ENCODE measurements around the gene RTN4RL1.

RTN4RL1 gene

DNA sequence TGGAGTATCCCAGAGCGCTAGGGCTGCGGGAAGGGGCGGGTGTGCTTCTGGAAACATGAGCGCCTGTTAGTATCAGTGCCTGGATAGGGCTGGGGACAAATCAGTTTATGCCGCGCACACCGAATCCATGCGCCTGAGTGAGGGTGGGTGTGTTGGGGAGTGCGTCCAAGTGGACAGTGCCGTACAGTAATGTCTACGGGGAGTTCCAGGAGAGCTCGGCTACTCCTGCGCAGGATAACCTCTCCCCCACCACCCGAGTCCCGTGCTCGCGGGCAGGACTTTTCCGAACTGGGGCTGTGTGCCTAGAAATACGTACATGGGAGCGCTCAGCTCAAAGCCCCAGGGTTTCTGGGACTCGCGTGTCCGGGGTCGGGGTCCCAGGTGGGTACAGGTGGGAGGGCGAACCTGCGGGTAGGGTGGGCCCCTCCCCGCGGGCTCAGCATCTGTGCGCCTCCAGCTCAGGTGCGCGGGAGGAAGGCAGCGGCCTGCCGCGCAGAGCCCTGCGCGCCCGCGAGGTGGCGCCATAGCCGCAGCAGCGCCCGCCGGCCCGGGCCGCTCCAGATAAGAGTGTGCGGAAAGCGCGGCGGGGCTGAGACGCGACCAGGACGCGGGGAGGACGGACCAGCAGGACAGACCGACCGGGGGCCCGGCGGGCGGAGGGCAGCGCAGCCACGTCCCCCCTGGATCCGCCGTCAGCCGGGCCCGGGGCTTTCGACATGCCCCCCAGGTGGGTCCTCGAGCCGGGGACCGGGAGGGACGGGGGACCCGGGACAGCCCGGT, 29.6 kb upstream of the RTN4RL1 start, which contains the start of gene HIC1:
Gene HIC1 (plus strand): TSS at position 592 of the 780 bp plus-strand sequence. CDS start 1,588 bp downstream, outside the sequence.
- TF ChIP-seq, protein P1, sequence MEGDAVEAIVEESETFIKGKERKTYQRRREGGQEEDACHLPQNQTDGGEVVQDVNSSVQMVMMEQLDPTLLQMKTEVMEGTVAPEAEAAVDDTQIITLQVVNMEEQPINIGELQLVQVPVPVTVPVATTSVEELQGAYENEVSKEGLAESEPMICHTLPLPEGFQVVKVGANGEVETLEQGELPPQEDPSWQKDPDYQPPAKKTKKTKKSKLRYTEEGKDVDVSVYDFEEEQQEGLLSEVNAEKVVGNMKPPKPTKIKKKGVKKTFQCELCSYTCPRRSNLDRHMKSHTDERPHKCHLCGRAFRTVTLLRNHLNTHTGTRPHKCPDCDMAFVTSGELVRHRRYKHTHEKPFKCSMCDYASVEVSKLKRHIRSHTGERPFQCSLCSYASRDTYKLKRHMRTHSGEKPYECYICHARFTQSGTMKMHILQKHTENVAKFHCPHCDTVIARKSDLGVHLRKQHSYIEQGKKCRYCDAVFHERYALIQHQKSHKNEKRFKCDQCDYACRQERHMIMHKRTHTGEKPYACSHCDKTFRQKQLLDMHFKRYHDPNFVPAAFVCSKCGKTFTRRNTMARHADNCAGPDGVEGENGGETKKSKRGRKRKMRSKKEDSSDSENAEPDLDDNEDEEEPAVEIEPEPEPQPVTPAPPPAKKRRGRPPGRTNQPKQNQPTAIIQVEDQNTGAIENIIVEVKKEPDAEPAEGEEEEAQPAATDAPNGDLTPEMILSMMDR (IDR thresholded peaks at IDR 0.05): peak; percentile 98
- H3K27ac ChIP-seq: peak within 1 kb of the TSS; percentile 63 to 88
- peak within 1 kb of the TSS; percentile 69 for H3K4me3 ChIP-seq
- no peak for DNase-seq (ENCODE audit: low spot score)

GRCh38 chr17:2054262-2054511, 29.1 kb upstream of the RTN4RL1 start:
- DNase-seq (ENCODE audit: low spot score): no peak
- Histone ChIP-seq H3K27ac (peak overlapping the region in 1 of 2 donors; percentile 88), H3K4me3 (peak overlapping the region; percentile 69)
- TF ChIP-seq, protein P1 (IDR thresholded peaks at IDR 0.05): no peak

GRCh38 chr17:2053380-2054261, 28.5 kb upstream of the RTN4RL1 start:
- H3K27ac ChIP-seq: peak overlapping the region in 1 of 2 donors; percentile 88
- no peak for DNase-seq (ENCODE audit: low spot score)
- TF ChIP-seq, protein P1 (IDR thresholded peaks at IDR 0.05): no peak
- H3K4me3 ChIP-seq: peak overlapping the region; percentile 69

- no peak for DNase-seq (ENCODE audit: low spot score)
- TF ChIP-seq, protein P1 (IDR thresholded peaks at IDR 0.05): no peak
- H3K27ac ChIP-seq: no peak overlapping the region
Measured at GRCh38 chr17:2051933-2052559, 26.9 kb upstream of the RTN4RL1 start.

GRCh38 chr17:2051061-2051932, 26.2 kb upstream of the RTN4RL1 start:
- TF ChIP-seq, protein P1 (IDR thresholded peaks at IDR 0.05): no peak
- H3K27ac ChIP-seq: peak overlapping the region in 1 of 2 donors; percentile 3
- no peak for DNase-seq (ENCODE audit: low spot score)
- peak overlapping the region; percentile 98 for H3K4me3 ChIP-seq

More at GRCh38 chr17:2051933-2052559, 26.9 kb upstream of the RTN4RL1 start:
- no peak overlapping the region for H3K4me3 ChIP-seq

All from coronary artery (tissue), 2 donors.